Measurements from ENCODE around the gene CNKSR2.

DNA sequence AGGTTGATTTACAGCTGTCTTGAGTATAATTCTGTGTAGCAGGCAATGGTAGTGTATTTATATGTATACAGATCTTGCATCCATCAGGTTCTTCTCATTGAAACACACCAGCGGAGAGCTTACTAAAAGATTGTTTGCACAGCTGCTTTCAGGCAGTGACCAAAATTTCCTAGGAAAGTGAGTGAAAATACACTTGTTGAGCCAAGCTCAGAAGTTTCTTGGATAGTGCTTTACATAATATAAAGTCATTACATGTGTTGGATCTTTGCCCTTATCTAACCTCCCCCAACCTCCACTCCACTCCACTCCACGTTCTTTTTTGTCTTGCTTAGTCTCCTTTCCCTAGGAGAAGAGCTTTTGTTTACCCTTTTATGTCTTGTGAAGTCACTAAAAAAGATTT, 34.1 kb downstream of the CNKSR2 start:
- TF ChIP-seq CTCF (IDR thresholded peaks at IDR 0.05; ENCODE audit: low read depth, low read length), result no peak
- no peak for TF ChIP-seq POLR2A (IDR thresholded peaks at IDR 0.05; ENCODE audit: extremely low read depth, insufficient read length)
